ENCODE results near the gene TNRC6A.
A peak's percentile ranks its signal among the peaks of the same experiment; 100 is the strongest.
"Not testable (repeated sequence)": the region's sequence is repeated elsewhere in the genome, so short reads cannot be mapped to it uniquely, and the experiment has no call there.

Gene TNRC6A

GRCh38 chr16:24737391-24737871 lies 8.0 kb downstream of the TNRC6A start:
- H3K9ac ChIP-seq (ENCODE audit: low read length in 5 of 5), result peak overlapping the region; percentile 23 to 57 (median 38)
- H3K36me3 ChIP-seq (ENCODE audit: control insufficient read depth in 5 of 5, insufficient read depth in 5 of 5, low read length in 5 of 5), result peaks cover 0 to 14% (median 4%) of the 10 kb centered on the region in 5 donors
- peak overlapping the region; percentile 96 for H3K27ac ChIP-seq (ENCODE audit: low read depth, low read length)
- no peaks in the 10 kb centered on the region for H3K27me3 ChIP-seq (ENCODE audit: control insufficient read depth in 5 of 5, insufficient read depth in 4 of 5, low read length in 5 of 5)
- peak overlapping the region in 1 of 5 donors; percentile 12 for H3K4me3 ChIP-seq (ENCODE audit: low read depth in 1 of 5, low read length in 5 of 5)
- no peaks in the 10 kb centered on the region for H3K9me3 ChIP-seq (ENCODE audit: control insufficient read depth in 5 of 5, low read length in 5 of 5)
- peaks cover 5 to 98% (median 90%) of the 10 kb centered on the region in 5 donors for H3K4me1 ChIP-seq (ENCODE audit: control insufficient read depth in 5 of 5, insufficient read depth in 5 of 5, low read length in 5 of 5)

- Histone ChIP-seq H3K4me1 (ENCODE audit: control insufficient read depth in 5 of 5, insufficient read depth in 5 of 5, low read length in 5 of 5) (peaks cover 5 to 98% (median 85%) of the 10 kb centered on the region in 5 donors), H3K36me3 (ENCODE audit: control insufficient read depth in 5 of 5, insufficient read depth in 5 of 5, low read length in 5 of 5) (peaks cover 0 to 10% (median 4%) of the 10 kb centered on the region in 5 donors), H3K9me3 (ENCODE audit: control insufficient read depth in 5 of 5, low read length in 5 of 5) (no peaks in the 10 kb centered on the region), H3K27ac (ENCODE audit: low read depth, low read length) (peak overlapping the region; percentile 96), H3K27me3 (ENCODE audit: control insufficient read depth in 5 of 5, insufficient read depth in 4 of 5, low read length in 5 of 5) (no peaks in the 10 kb centered on the region), H3K4me3 (ENCODE audit: low read depth in 1 of 5, low read length in 5 of 5) (peak overlapping the region in 1 of 5 donors; percentile 12), H3K9ac (ENCODE audit: low read length in 5 of 5) (peak overlapping the region in 4 of 5 donors; percentile 38 to 57 (median 48))
Measured at GRCh38 chr16:24737916-24738594, 8.6 kb downstream of the TNRC6A start.

GRCh38 chr16:24738895-24739294 lies 9.4 kb downstream of the TNRC6A start:
- Histone ChIP-seq H3K4me1 (ENCODE audit: control insufficient read depth in 5 of 5, insufficient read depth in 5 of 5, low read length in 5 of 5) (peaks cover 5 to 96% (median 76%) of the 10 kb centered on the region in 5 donors), H3K27ac (ENCODE audit: low read depth, low read length) (peak overlapping the region; percentile 96), H3K9me3 (ENCODE audit: control insufficient read depth in 5 of 5, low read length in 5 of 5) (no peaks in the 10 kb centered on the region), H3K4me3 (ENCODE audit: low read depth in 1 of 5, low read length in 5 of 5) (no peak overlapping the region), H3K36me3 (ENCODE audit: control insufficient read depth in 5 of 5, insufficient read depth in 5 of 5, low read length in 5 of 5) (peaks cover 0 to 8% (median 4%) of the 10 kb centered on the region in 5 donors), H3K27me3 (ENCODE audit: control insufficient read depth in 5 of 5, insufficient read depth in 4 of 5, low read length in 5 of 5) (no peaks in the 10 kb centered on the region), H3K9ac (ENCODE audit: low read length in 5 of 5) (no peak overlapping the region)

- peaks cover 0 to 8% (median 4%) of the 10 kb centered on the region in 5 donors for H3K36me3 ChIP-seq (ENCODE audit: control insufficient read depth in 5 of 5, insufficient read depth in 5 of 5, low read length in 5 of 5)
- H3K4me3 ChIP-seq (ENCODE audit: low read depth in 1 of 5, low read length in 5 of 5), result no peak overlapping the region
- no peaks in the 10 kb centered on the region for H3K9me3 ChIP-seq (ENCODE audit: control insufficient read depth in 5 of 5, low read length in 5 of 5)
- H3K9ac ChIP-seq (ENCODE audit: low read length in 5 of 5), result no peak overlapping the region
- H3K27ac ChIP-seq (ENCODE audit: low read depth, low read length), result peak overlapping the region; percentile 2
- peaks cover 0 to 92% (median 72%) of the 10 kb centered on the region in 5 donors for H3K4me1 ChIP-seq (ENCODE audit: control insufficient read depth in 5 of 5, insufficient read depth in 5 of 5, low read length in 5 of 5)
- H3K27me3 ChIP-seq (ENCODE audit: control insufficient read depth in 5 of 5, insufficient read depth in 4 of 5, low read length in 5 of 5), result no peaks in the 10 kb centered on the region
Measured at GRCh38 chr16:24741862-24742261, 12.4 kb downstream of the TNRC6A start.

GRCh38 chr16:24742610-24743009 lies 13.2 kb downstream of the TNRC6A start:
- not testable (repeated sequence) for H3K36me3 ChIP-seq (ENCODE audit: control insufficient read depth in 5 of 5, insufficient read depth in 5 of 5, low read length in 5 of 5); H3K4me3 ChIP-seq (ENCODE audit: low read depth in 1 of 5, low read length in 5 of 5); H3K27me3 ChIP-seq (ENCODE audit: control insufficient read depth in 5 of 5, insufficient read depth in 4 of 5, low read length in 5 of 5); H3K9me3 ChIP-seq (ENCODE audit: control insufficient read depth in 5 of 5, low read length in 5 of 5); H3K9ac ChIP-seq (ENCODE audit: low read length in 5 of 5)
- peak overlapping the region; percentile 2 for H3K27ac ChIP-seq (ENCODE audit: low read depth, low read length)
- H3K4me1 ChIP-seq (ENCODE audit: control insufficient read depth in 5 of 5, insufficient read depth in 5 of 5, low read length in 5 of 5), result peaks cover 0 to 91% (median 72%) of the 10 kb centered on the region in 5 donors

GRCh38 chr16:24745391-24745790 lies 15.9 kb downstream of the TNRC6A start:
- Histone ChIP-seq H3K4me3 (ENCODE audit: low read depth in 1 of 5, low read length in 5 of 5) (no peak overlapping the region), H3K9ac (ENCODE audit: low read length in 5 of 5) (no peak overlapping the region), H3K36me3 (ENCODE audit: control insufficient read depth in 5 of 5, insufficient read depth in 5 of 5, low read length in 5 of 5) (peaks cover 0 to 5% (median 3%) of the 10 kb centered on the region in 5 donors), H3K9me3 (ENCODE audit: control insufficient read depth in 5 of 5, low read length in 5 of 5) (no peaks in the 10 kb centered on the region), H3K4me1 (ENCODE audit: control insufficient read depth in 5 of 5, insufficient read depth in 5 of 5, low read length in 5 of 5) (peaks cover 4 to 84% (median 70%) of the 10 kb centered on the region in 5 donors), H3K27me3 (ENCODE audit: control insufficient read depth in 5 of 5, insufficient read depth in 4 of 5, low read length in 5 of 5) (no peaks in the 10 kb centered on the region), H3K27ac (ENCODE audit: low read depth, low read length) (peak overlapping the region; percentile 22)

GRCh38 chr16:24745791-24746190 lies 16.3 kb downstream of the TNRC6A start:
- H3K27me3 ChIP-seq (ENCODE audit: control insufficient read depth in 5 of 5, insufficient read depth in 4 of 5, low read length in 5 of 5), result no peaks in the 10 kb centered on the region

GRCh38 chr16:24747441-24747840 lies 18.0 kb downstream of the TNRC6A start:
- H3K4me1 ChIP-seq (ENCODE audit: control insufficient read depth in 5 of 5, insufficient read depth in 5 of 5, low read length in 5 of 5), result peaks cover 4 to 69% (median 54%) of the 10 kb centered on the region in 5 donors
- no peaks in the 10 kb centered on the region for H3K27me3 ChIP-seq (ENCODE audit: control insufficient read depth in 5 of 5, insufficient read depth in 4 of 5, low read length in 5 of 5)
- no peak overlapping the region for H3K4me3 ChIP-seq (ENCODE audit: low read depth in 1 of 5, low read length in 5 of 5)
- H3K9ac ChIP-seq (ENCODE audit: low read length in 5 of 5), result no peak overlapping the region
- H3K27ac ChIP-seq (ENCODE audit: low read depth, low read length), result peak overlapping the region; percentile 52
- peaks cover 0 to 4% (median 0%) of the 10 kb centered on the region in 5 donors for H3K36me3 ChIP-seq (ENCODE audit: control insufficient read depth in 5 of 5, insufficient read depth in 5 of 5, low read length in 5 of 5)
- H3K9me3 ChIP-seq (ENCODE audit: control insufficient read depth in 5 of 5, low read length in 5 of 5), result no peaks in the 10 kb centered on the region

More at GRCh38 chr16:24745791-24746190, 16.3 kb downstream of the TNRC6A start:
- no peaks in the 10 kb centered on the region for H3K9me3 ChIP-seq (ENCODE audit: control insufficient read depth in 5 of 5, low read length in 5 of 5)
- H3K4me3 ChIP-seq (ENCODE audit: low read depth in 1 of 5, low read length in 5 of 5), result no peak overlapping the region
- peaks cover 4 to 81% (median 70%) of the 10 kb centered on the region in 5 donors for H3K4me1 ChIP-seq (ENCODE audit: control insufficient read depth in 5 of 5, insufficient read depth in 5 of 5, low read length in 5 of 5)
- H3K27ac ChIP-seq (ENCODE audit: low read depth, low read length), result peak overlapping the region; percentile 22
- peaks cover 0 to 5% (median 3%) of the 10 kb centered on the region in 5 donors for H3K36me3 ChIP-seq (ENCODE audit: control insufficient read depth in 5 of 5, insufficient read depth in 5 of 5, low read length in 5 of 5)
- no peak overlapping the region for H3K9ac ChIP-seq (ENCODE audit: low read length in 5 of 5)

GRCh38 chr16:24748242-24748641 lies 18.8 kb downstream of the TNRC6A start:
- peak overlapping the region in 2 of 5 donors; percentile 38 to 65 for H3K9ac ChIP-seq (ENCODE audit: low read length in 5 of 5)
- H3K27ac ChIP-seq (ENCODE audit: low read depth, low read length), result peak overlapping the region; percentile 56
- H3K27me3 ChIP-seq (ENCODE audit: control insufficient read depth in 5 of 5, insufficient read depth in 4 of 5, low read length in 5 of 5), result no peaks in the 10 kb centered on the region
- H3K36me3 ChIP-seq (ENCODE audit: control insufficient read depth in 5 of 5, insufficient read depth in 5 of 5, low read length in 5 of 5), result peaks cover 0 to 4% (median 0%) of the 10 kb centered on the region in 5 donors
- H3K4me3 ChIP-seq (ENCODE audit: low read depth in 1 of 5, low read length in 5 of 5), result peak overlapping the region in 1 of 5 donors; percentile 2
- H3K4me1 ChIP-seq (ENCODE audit: control insufficient read depth in 5 of 5, insufficient read depth in 5 of 5, low read length in 5 of 5), result peaks cover 4 to 66% (median 52%) of the 10 kb centered on the region in 5 donors
- H3K9me3 ChIP-seq (ENCODE audit: control insufficient read depth in 5 of 5, low read length in 5 of 5), result no peaks in the 10 kb centered on the region

- H3K36me3 ChIP-seq (ENCODE audit: control insufficient read depth in 5 of 5, insufficient read depth in 5 of 5, low read length in 5 of 5), result peaks cover 0 to 4% (median 0%) of the 10 kb centered on the region in 5 donors
- H3K4me3 ChIP-seq (ENCODE audit: low read depth in 1 of 5, low read length in 5 of 5), result no peak overlapping the region
- no peaks in the 10 kb centered on the region for H3K9me3 ChIP-seq (ENCODE audit: control insufficient read depth in 5 of 5, low read length in 5 of 5)
- H3K27me3 ChIP-seq (ENCODE audit: control insufficient read depth in 5 of 5, insufficient read depth in 4 of 5, low read length in 5 of 5), result no peaks in the 10 kb centered on the region
- H3K9ac ChIP-seq (ENCODE audit: low read length in 5 of 5), result no peak overlapping the region
- H3K4me1 ChIP-seq (ENCODE audit: control insufficient read depth in 5 of 5, insufficient read depth in 5 of 5, low read length in 5 of 5), result peaks cover 4 to 65% (median 49%) of the 10 kb centered on the region in 5 donors
- H3K27ac ChIP-seq (ENCODE audit: low read depth, low read length), result peak overlapping the region; percentile 56
Measured at GRCh38 chr16:24749310-24749709, 19.9 kb downstream of the TNRC6A start.

Data from subcutaneous abdominal adipose tissue (tissue), 5 donors.